Measurements from ENCODE around the gene ZNF609. TPM values are rescaled to one million over a fixed set of nuclear protein-coding genes. Genes with fewer than 3 reads are reported as not detected.
"Not testable (repeated sequence)": the region's sequence is repeated elsewhere in the genome, so short reads cannot be mapped to it uniquely, and the experiment has no call there.

The ZNF609 gene
- total RNA-seq, 4 donors from 2014 or later, result 38.7 to 50.6 (median 43.9) TPM

DNA sequence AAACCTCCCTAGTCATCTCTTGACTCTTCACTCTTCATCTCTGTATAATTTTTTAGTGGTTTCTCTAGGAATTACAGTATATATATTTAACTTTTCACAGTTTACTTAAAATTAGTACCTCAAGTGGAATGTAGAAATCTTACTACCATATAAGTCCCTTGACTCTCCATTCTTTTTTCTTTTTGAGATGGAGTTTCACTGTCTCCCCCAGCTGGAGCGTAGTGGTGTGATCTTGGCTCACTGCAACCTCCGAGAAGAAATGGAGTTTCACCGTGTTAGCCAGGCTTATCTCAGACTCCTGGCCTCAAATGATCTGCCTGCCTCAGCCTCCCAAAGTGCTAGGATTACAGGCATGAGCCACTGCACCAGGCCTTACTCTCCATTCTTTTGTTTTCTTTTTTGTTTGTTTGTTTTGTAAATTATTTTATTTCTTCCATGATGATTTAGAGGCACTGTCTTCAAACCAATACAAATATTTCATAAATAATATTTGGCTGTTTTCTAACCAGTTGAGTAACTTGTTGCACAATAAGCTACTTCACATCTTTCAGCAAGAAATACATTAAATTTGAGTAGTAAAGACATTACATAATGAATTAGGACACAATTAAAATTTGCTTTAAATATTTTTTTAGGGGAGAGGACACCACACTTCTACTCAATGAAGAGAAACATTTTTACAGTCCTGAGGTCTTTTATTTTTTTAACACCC lies 170.2 kb downstream of the ZNF609 start:
- TF ChIP-seq EP300 (IDR thresholded peaks at IDR 0.05), result no peak
- TF ChIP-seq, protein P1, sequence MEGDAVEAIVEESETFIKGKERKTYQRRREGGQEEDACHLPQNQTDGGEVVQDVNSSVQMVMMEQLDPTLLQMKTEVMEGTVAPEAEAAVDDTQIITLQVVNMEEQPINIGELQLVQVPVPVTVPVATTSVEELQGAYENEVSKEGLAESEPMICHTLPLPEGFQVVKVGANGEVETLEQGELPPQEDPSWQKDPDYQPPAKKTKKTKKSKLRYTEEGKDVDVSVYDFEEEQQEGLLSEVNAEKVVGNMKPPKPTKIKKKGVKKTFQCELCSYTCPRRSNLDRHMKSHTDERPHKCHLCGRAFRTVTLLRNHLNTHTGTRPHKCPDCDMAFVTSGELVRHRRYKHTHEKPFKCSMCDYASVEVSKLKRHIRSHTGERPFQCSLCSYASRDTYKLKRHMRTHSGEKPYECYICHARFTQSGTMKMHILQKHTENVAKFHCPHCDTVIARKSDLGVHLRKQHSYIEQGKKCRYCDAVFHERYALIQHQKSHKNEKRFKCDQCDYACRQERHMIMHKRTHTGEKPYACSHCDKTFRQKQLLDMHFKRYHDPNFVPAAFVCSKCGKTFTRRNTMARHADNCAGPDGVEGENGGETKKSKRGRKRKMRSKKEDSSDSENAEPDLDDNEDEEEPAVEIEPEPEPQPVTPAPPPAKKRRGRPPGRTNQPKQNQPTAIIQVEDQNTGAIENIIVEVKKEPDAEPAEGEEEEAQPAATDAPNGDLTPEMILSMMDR (IDR thresholded peaks at IDR 0.05), result no peak
- no peak for TF ChIP-seq POLR2AphosphoS5 (IDR thresholded peaks at IDR 0.05)
- no peak for TF ChIP-seq POLR2A (IDR thresholded peaks at IDR 0.05)
- H3K27me3 ChIP-seq, result no peaks in the 10 kb centered on the region
- H3K4me1 ChIP-seq, result peaks cover 13 to 36% (median 15%) of the 10 kb centered on the region in 3 donors
- H3K36me3 ChIP-seq, result peaks cover 0 to 5% of the 10 kb centered on the region in 2 donors
- H3K27ac ChIP-seq, result no peak overlapping the region
- 71 to 72% methylated on average over 3 of the region's 3 CpGs for WGBS, 2 donors (ENCODE audit: low coverage in 1 of 2)
- no peak for ATAC-seq
- no peak overlapping the region for H3K4me3 ChIP-seq
- H3K9me3 ChIP-seq, result no peaks in the 10 kb centered on the region

GRCh38 chr15:64632639-64633038 lies 172.3 kb downstream of the ZNF609 start:
- not testable (repeated sequence) for H3K36me3 ChIP-seq, H3K4me3 ChIP-seq, ATAC-seq, H3K27ac ChIP-seq, H3K27me3 ChIP-seq, H3K9me3 ChIP-seq
- WGBS, 2 donors (ENCODE audit: low coverage in 1 of 2), result 81 to 100% methylated on average over 1 to 3 of the region's 3 CpGs
- H3K4me1 ChIP-seq, result peaks cover 20 to 50% (median 24%) of the 10 kb centered on the region in 3 donors

- Histone ChIP-seq H3K27ac (no peak overlapping the region), H3K4me3 (no peak overlapping the region), H3K27me3 (no peaks in the 10 kb centered on the region), H3K9me3 (no peaks in the 10 kb centered on the region), H3K4me1 (peaks cover 20 to 51% (median 24%) of the 10 kb centered on the region in 3 donors), H3K36me3 (peaks cover 0 to 5% of the 10 kb centered on the region in 2 donors)
- TF ChIP-seq, protein P1 (IDR thresholded peaks at IDR 0.05), result no peak
- no peak for TF ChIP-seq POLR2A (IDR thresholded peaks at IDR 0.05)
- no peak for TF ChIP-seq POLR2AphosphoS5 (IDR thresholded peaks at IDR 0.05)
- no peak for TF ChIP-seq EP300 (IDR thresholded peaks at IDR 0.05)
- 95 to 100% methylated on average over 3 to 4 of the region's 5 CpGs for WGBS, 2 donors (ENCODE audit: low coverage in 1 of 2)
- ATAC-seq, result no peak
These were observed 173.0 kb downstream of the ZNF609 start for GRCh38 chr15:64633332-64633731.

DNA sequence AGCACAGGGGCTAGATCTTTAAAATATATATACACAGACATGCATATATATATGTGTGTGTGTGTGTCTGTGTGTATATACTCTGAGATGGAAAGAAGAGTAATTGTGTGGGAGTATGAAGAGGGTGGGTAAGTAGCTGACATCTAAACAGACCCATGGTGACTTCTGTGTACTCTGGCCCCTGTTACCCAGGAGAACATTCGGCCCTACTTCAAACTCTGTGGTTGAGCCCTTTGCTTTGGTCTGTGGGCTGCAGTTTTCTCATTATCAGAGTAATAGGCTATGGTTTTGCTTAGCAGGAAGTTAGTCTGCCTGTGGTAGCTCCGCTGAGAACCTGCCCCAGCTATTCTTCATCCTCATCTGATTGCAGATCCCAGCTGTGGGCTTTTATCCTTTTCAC lies 173.6 kb downstream of the ZNF609 start:
- H3K4me3 ChIP-seq, result no peak overlapping the region
- H3K9me3 ChIP-seq, result no peaks in the 10 kb centered on the region
- 57 to 73% methylated on average over 2 of the region's 2 CpGs for WGBS, 2 donors (ENCODE audit: low coverage in 1 of 2)
- H3K27me3 ChIP-seq, result no peaks in the 10 kb centered on the region
- H3K27ac ChIP-seq, result no peak overlapping the region
- H3K4me1 ChIP-seq, result peaks cover 24 to 51% (median 24%) of the 10 kb centered on the region in 3 donors
- no peak for ATAC-seq
- H3K36me3 ChIP-seq, result peaks cover 0 to 5% of the 10 kb centered on the region in 2 donors
- no peak for TF ChIP-seq EP300 (IDR thresholded peaks at IDR 0.05)
- no peak for TF ChIP-seq POLR2AphosphoS5 (IDR thresholded peaks at IDR 0.05)
- TF ChIP-seq POLR2A (IDR thresholded peaks at IDR 0.05), result no peak
- TF ChIP-seq, protein P1 (IDR thresholded peaks at IDR 0.05), result no peak

- no peak for ATAC-seq
- H3K36me3 ChIP-seq, result peaks cover 0 to 5% of the 10 kb centered on the region in 2 donors
- no peak overlapping the region for H3K4me3 ChIP-seq
- H3K27me3 ChIP-seq, result no peaks in the 10 kb centered on the region
- TF ChIP-seq POLR2A (IDR thresholded peaks at IDR 0.05) (no peak), EP300 (IDR thresholded peaks at IDR 0.05) (no peak), POLR2AphosphoS5 (IDR thresholded peaks at IDR 0.05) (no peak)
- TF ChIP-seq, protein P1 (IDR thresholded peaks at IDR 0.05), result no peak
- peak overlapping the region in 2 of 4 donors; percentile 52 to 69 for H3K27ac ChIP-seq
- H3K4me1 ChIP-seq, result peaks cover 28 to 52% (median 31%) of the 10 kb centered on the region in 3 donors
- WGBS, 2 donors (ENCODE audit: low coverage in 1 of 2), result 20 to 41% methylated on average over 2 to 3 of the region's 4 CpGs
- no peaks in the 10 kb centered on the region for H3K9me3 ChIP-seq
These were observed 174.5 kb downstream of the ZNF609 start for GRCh38 chr15:64634576-64635498.

Data from gastroesophageal sphincter (tissue), 4 donors.